Spleen (tissue), 11 donors: ENCODE data around the gene BRD8. TPM values are rescaled to one million over a fixed set of nuclear protein-coding genes. Genes with fewer than 3 reads are reported as not detected.
A peak's percentile ranks its signal among the peaks of the same experiment; 100 is the strongest.

Experiments used
- DNase-seq: peaks from one replicate; pipeline ENCODE4 v3.0.0-alpha.2; 2020
- H3K27ac ChIP-seq, 8 donors: fragments of 200-600 bp; sonication (generic) in 7 of 8; 1 replicate in 4 of 8; 2 replicates in 4 of 8; pipeline versions ENCODE4 v1.5.0 to v1.8.0; 2016 to 2021; ENCODE audit warnings: inconsistent platforms in 4 of 8, mild to moderate bottlenecking in 4 of 8, moderate library complexity in 1 of 8
- H3K27me3 ChIP-seq, 7 donors: fragments of 200-600 bp; sonication (generic) in 6 of 7; replicated peaks in 1 of 7; 1 replicate in 4 of 7; 2 replicates in 3 of 7; pipeline versions ENCODE4 v1.5.0 to v1.8.0; 2016 to 2021; ENCODE audit warnings: inconsistent platforms in 3 of 7, mild to moderate bottlenecking in 1 of 7
- H3K36me3 ChIP-seq, 6 donors: fragments of 200-600 bp; sonication (generic) in 5 of 6; 1 replicate in 4 of 6; 2 replicates in 2 of 6; pipeline versions ENCODE4 v1.5.0 to v1.8.0; 2016 to 2021; ENCODE audit warnings: inconsistent platforms in 2 of 6
- H3K4me1 ChIP-seq, 6 donors: fragments of 200-600 bp; sonication (generic) in 5 of 6; 1 replicate in 3 of 6; 2 replicates in 3 of 6; pipeline versions ENCODE4 v1.5.0 to v1.8.0; 2016 to 2021; ENCODE audit warnings: inconsistent platforms in 3 of 6
- H3K4me3 ChIP-seq, 8 donors: fragments of 200-600 bp; sonication (generic) in 7 of 8; 1 replicate in 4 of 8; 2 replicates in 4 of 8; pipeline versions ENCODE4 v1.5.0 to v1.8.0; 2016 to 2021; ENCODE audit warnings: inconsistent platforms in 4 of 8, mild to moderate bottlenecking in 4 of 8, moderate library complexity in 2 of 8
- H3K9me3 ChIP-seq, 8 donors: fragments of 200-600 bp; sonication (generic) in 7 of 8; 1 replicate in 4 of 8; 2 replicates in 4 of 8; pipeline versions ENCODE4 v1.5.0 to v1.8.0; 2016 to 2021; ENCODE audit warnings: inconsistent platforms in 4 of 8
- CTCF ChIP-seq, 11 experiments: fragments of 200-600 bp in 7 of 11; fragments of 450-650 bp in 4 of 11; sonication (generic) in 4 of 11; IDR thresholded peaks in 8 of 11; conservative IDR thresholded peaks in 3 of 11; 1 replicate in 7 of 11; 2 replicates in 4 of 11; pipeline versions ENCODE4 v1.4.0 to v1.8.0; 2016 to 2021; ENCODE audit warnings: antibody characterized with exemption in 11 of 11, inconsistent platforms in 4 of 11, mild to moderate bottlenecking in 1 of 11
- POLR2A ChIP-seq, 3 donors: fragments of 450-650 bp; IDR thresholded peaks; one replicate each; pipeline ENCODE4 v1.5.1; 2017; ENCODE audit warnings: antibody characterized with exemption in 3 of 3, mild to moderate bottlenecking in 1 of 3
- POLR2AphosphoS5 ChIP-seq, 3 donors: sonication (generic); formaldehyde crosslinking; IDR thresholded peaks; one replicate each; pipeline ENCODE4 v1.5.1; 2017; ENCODE audit warnings: antibody characterized with exemption in 3 of 3
- WGBS, 5 donors: extraction: QIAGEN DNeasy Blood & Tissue Kit in 3 of 5; methylation state at CpG; one replicate each; pipeline versions ENCODE4 v1.1.5 to v1.1.7; 2013 to 2018; 5-methylcytosine and 5-hydroxymethylcytosine counted together
- intact Hi-C: fragments of 100-400 bp; cut with DNase I; formaldehyde crosslinking; loops from one replicate; pipeline ENCODE4 v1.15.0; 2023; ENCODE audit warnings: low total_unique reads
- polyA plus RNA-seq, 3 donors: library from polyadenylated mRNA; stranded (reverse); fragments of 200-250 nt; gene quantifications; one replicate each; pipeline ENCODE4 v1.2.1, GENCODE V29; 2013
- total RNA-seq, 7 donors: library from RNA; depleted of rRNA in 3 of 7; stranded (reverse); fragments of >200 nt in 3 of 7; fragmentation: NEBNext Ultra II Directional in 4 of 7; extraction: Animal tissue kit (Norgen Biotek cat#: 25700) in 4 of 7; gene quantifications; one replicate each; pipeline versions ENCODE4 v1.1.0 to v1.2.1, GENCODE V29; 2016 to 2021
- donor health status: healthy with polysubstance abuse.
- donor health status: DM: no; HTN: no; CAD: no; lungs with moderate emphysema.
- donor health status: DM: no; HTN: no; CAD: no.
- donor health status: Bipolar disorder and iron deficiency.
- donor health status: healthy.
- donor health status: DM: no; HTN: no; CAD: no.
- donor health status: DM: yes; HTN: yes; CAD: no.

Gene BRD8
- total and polyA plus RNA-seq, 10 donors: 20.5 to 78.6 (median 52.6) TPM

DNA sequence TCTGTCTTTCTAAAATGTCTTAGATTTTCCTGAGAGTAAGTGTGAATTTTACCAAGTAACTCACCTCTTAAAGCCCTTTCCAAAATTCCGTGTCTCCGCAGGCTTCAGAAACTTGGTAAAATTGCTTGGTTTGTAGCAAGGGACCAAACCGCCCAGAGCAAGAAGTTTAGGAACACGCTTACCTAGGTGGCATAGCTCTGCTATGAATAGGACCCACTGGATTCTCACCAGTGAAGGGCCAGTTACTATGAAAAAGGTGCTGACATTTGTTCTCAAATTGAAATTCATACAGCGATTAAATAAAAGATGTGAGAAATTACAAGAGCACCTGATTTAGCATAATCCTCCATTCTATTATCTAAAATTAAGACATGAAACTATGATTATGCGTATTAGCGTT, 45.9 kb downstream of the BRD8 start:
- H3K4me1 ChIP-seq: peaks cover 0 to 14% (median 4%) of the 10 kb centered on the region in 6 donors
- 81 to 94% (median 88%) methylated on average over 7 of the region's 7 CpGs for WGBS, 5 donors

GRCh38 chr5:138129347-138129746, 49.1 kb downstream of the BRD8 start:
- no peak overlapping the region for H3K27ac ChIP-seq
- no peaks in the 10 kb centered on the region for H3K36me3 ChIP-seq
- DNase-seq: no peak
- H3K4me1 ChIP-seq: peaks cover 0 to 14% (median 4%) of the 10 kb centered on the region in 6 donors
- no peak overlapping the region for H3K4me3 ChIP-seq
- TF ChIP-seq POLR2AphosphoS5 (IDR thresholded peaks at IDR 0.05) (no peak), POLR2A (IDR thresholded peaks at IDR 0.05) (no peak), CTCF (IDR thresholded peaks at IDR 0.05 in 8 of 11, conservative IDR thresholded peaks at IDR 0.05 in 3 of 11) (no peak)
- 90 to 97% (median 93%) methylated on average over 6 of the region's 6 CpGs for WGBS, 5 donors
- no peaks in the 10 kb centered on the region for H3K9me3 ChIP-seq
- intact Hi-C loops: no loop called here
- H3K27me3 ChIP-seq: peaks cover 0 to 18% (median 0%) of the 10 kb centered on the region in 7 donors

More for the DNA sequence above, 45.9 kb downstream of the BRD8 start:
- no peaks in the 10 kb centered on the region for H3K36me3 ChIP-seq
- H3K27ac ChIP-seq: no peak overlapping the region
- TF ChIP-seq CTCF (IDR thresholded peaks at IDR 0.05 in 8 of 11, conservative IDR thresholded peaks at IDR 0.05 in 3 of 11) (no peak), POLR2AphosphoS5 (IDR thresholded peaks at IDR 0.05) (no peak), POLR2A (IDR thresholded peaks at IDR 0.05) (no peak)
- intact Hi-C loops: loop anchor here (2.0 to 10.0 kb wide), 2 partner anchors 56 to 358 kb away; no protein-coding TSS in a partner anchor
- peaks cover 0 to 20% (median 0%) of the 10 kb centered on the region in 7 donors for H3K27me3 ChIP-seq
- DNase-seq: no peak
- no peaks in the 10 kb centered on the region for H3K9me3 ChIP-seq
- peak overlapping the region in 2 of 8 donors; percentile 42 to 62 for H3K4me3 ChIP-seq

GRCh38 chr5:138128334-138128733, 50.1 kb downstream of the BRD8 start:
- no peak for DNase-seq
- 36 to 56% (median 48%) methylated on average over 5 of the region's 5 CpGs for WGBS, 5 donors
- Histone ChIP-seq H3K4me1 (peaks cover 0 to 10% (median 3%) of the 10 kb centered on the region in 6 donors), H3K36me3 (no peaks in the 10 kb centered on the region), H3K27ac (no peak overlapping the region), H3K27me3 (peaks cover 0 to 13% (median 0%) of the 10 kb centered on the region in 7 donors), H3K4me3 (no peak overlapping the region), H3K9me3 (no peaks in the 10 kb centered on the region)
- intact Hi-C loops: no loop called here
- TF ChIP-seq CTCF (IDR thresholded peaks at IDR 0.05 in 8 of 11, conservative IDR thresholded peaks at IDR 0.05 in 3 of 11): no peak
- TF ChIP-seq POLR2A (IDR thresholded peaks at IDR 0.05): no peak
- TF ChIP-seq POLR2AphosphoS5 (IDR thresholded peaks at IDR 0.05): no peak

DNA sequence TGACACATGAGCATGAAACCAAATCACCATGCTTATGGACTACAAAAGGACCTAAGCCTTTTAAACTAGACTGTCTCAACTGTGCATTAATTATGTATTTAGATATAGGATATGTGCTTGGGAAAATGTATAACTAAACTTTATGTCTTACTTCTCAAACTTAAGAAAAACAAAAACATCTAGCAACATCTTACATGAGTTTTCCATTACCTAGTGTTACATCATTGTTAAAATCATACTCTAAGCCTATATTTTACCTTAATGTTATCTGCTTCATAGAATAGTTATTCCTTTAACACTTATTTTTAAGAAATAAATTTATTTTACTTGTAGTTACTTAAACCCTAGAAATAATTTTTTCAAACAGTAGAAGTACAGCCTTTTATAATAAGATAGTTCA, 63.2 kb downstream of the BRD8 start:
- TF ChIP-seq POLR2AphosphoS5 (IDR thresholded peaks at IDR 0.05): no peak
- no peak for TF ChIP-seq CTCF (IDR thresholded peaks at IDR 0.05 in 8 of 11, conservative IDR thresholded peaks at IDR 0.05 in 3 of 11)
- TF ChIP-seq POLR2A (IDR thresholded peaks at IDR 0.05): no peak
- DNase-seq: no peak
- intact Hi-C loops: no loop called here
- Histone ChIP-seq H3K9me3 (no peaks in the 10 kb centered on the region), H3K4me3 (no peak overlapping the region), H3K27me3 (peaks cover 0 to 13% (median 0%) of the 10 kb centered on the region in 7 donors), H3K4me1 (no peaks in the 10 kb centered on the region), H3K36me3 (no peaks in the 10 kb centered on the region), H3K27ac (no peak overlapping the region)
